PC-3 (cell line): ENCODE measurements around the gene ROMO1. TPM values are rescaled to one million over a fixed set of nuclear protein-coding genes. Genes with fewer than 3 reads are reported as not detected.

ENCODE experiments used
- ATAC-seq: fragments of 200-7000 bp; cut with Tn5 transposase; 2 replicates; pipeline ENCODE4 v1.9.1; 2020; ENCODE audit warnings: mild to moderate bottlenecking, moderate library complexity
- BruUV-seq: library from RNA; stranded (reverse); fragments of 400-500 nt; replicated peaks from 2 replicates; lab custom pipeline; 2021; lab: Mats Ljungman, UMichigan
- CTCF ChIA-PET: fragments of 300-600 bp; sonication (Branson Sonifier 250); formaldehyde crosslinking; loops from one replicate; lab custom pipeline; 2022; ENCODE audit warnings: antibody characterized with exemption; lab: Charles Lee
- POLR2A ChIA-PET: fragments of 300-600 bp; sonication (Branson Sonifier 250); formaldehyde crosslinking; loops from one replicate; lab custom pipeline; 2022; ENCODE audit warnings: antibody characterized with exemption; ENCODE audit not compliant: unreplicated experiment; lab: Charles Lee
- DNase-seq: peaks from one replicate; pipeline ENCODE4 v3.0.0-alpha.2; 2015
- H2AFZ ChIP-seq: fragments of 300-600 bp; sonication (generic); 2 replicates; pipeline ENCODE4 v1.6.0; 2016; ENCODE audit warnings: antibody characterized with exemption, low read length
- H3F3A ChIP-seq: fragments of 300-600 bp; sonication (generic); one replicate; pipeline ENCODE4 v1.6.0; 2017; ENCODE audit warnings: antibody characterized with exemption, low read length, control low read depth, mild to moderate bottlenecking; ENCODE audit not compliant: unreplicated experiment
- H3K27ac ChIP-seq: fragments of 300-600 bp; sonication (generic); 2 replicates; pipeline ENCODE4 v1.5.1; 2016; ENCODE audit warnings: mild to moderate bottlenecking, low read length
- H3K27me3 ChIP-seq: fragments of 300-600 bp; sonication (generic); 2 replicates; pipeline ENCODE4 v1.6.1; 2016; ENCODE audit warnings: low read length, mixed read lengths
- H3K36me3 ChIP-seq: fragments of 300-600 bp; sonication (generic); 2 replicates; pipeline ENCODE4 v1.6.1; 2016; ENCODE audit warnings: low read depth, mixed run types, low read length, mixed read lengths
- H3K4me1 ChIP-seq: fragments of 300-600 bp; sonication (generic); 2 replicates; pipeline ENCODE4 v1.5.1; 2016; ENCODE audit warnings: low read length; ENCODE audit not compliant: insufficient read depth
- H3K4me2 ChIP-seq: fragments of 300-600 bp; sonication (generic); 2 replicates; pipeline ENCODE4 v1.6.0; 2016; ENCODE audit warnings: low read length
- H3K4me3 ChIP-seq: fragments of 300-600 bp; sonication (generic); 2 replicates; pipeline ENCODE4 v1.5.1; 2016; ENCODE audit warnings: mild to moderate bottlenecking, low read length, mixed read lengths
- H3K79me2 ChIP-seq: fragments of 300-600 bp; sonication (generic); 2 replicates; pipeline ENCODE4 v1.6.1; 2017; ENCODE audit warnings: low read length, mixed read lengths
- H3K9ac ChIP-seq: fragments of 300-600 bp; sonication (generic); 2 replicates; pipeline ENCODE4 v1.6.0; 2016; ENCODE audit warnings: mild to moderate bottlenecking, low read length
- H3K9me2 ChIP-seq: fragments of 300-600 bp; sonication (generic); replicated peaks from 2 replicates; pipeline ENCODE4 v1.6.1; 2016; ENCODE audit warnings: mixed run types, low read length, mixed read lengths
- H3K9me3 ChIP-seq: fragments of 300-600 bp; sonication (generic); 2 replicates; pipeline ENCODE4 v1.6.1; 2016; ENCODE audit warnings: low read length, mixed read lengths
- H4K20me1 ChIP-seq: fragments of 300-600 bp; sonication (generic); 2 replicates; pipeline ENCODE4 v1.6.1; 2016; ENCODE audit warnings: low read length, mixed read lengths
- EZH2 ChIP-seq: fragments of 300-600 bp; sonication (generic); IDR thresholded peaks from one replicate; pipeline ENCODE4 v1.6.1; 2017; ENCODE audit warnings: antibody characterized with exemption, mild to moderate bottlenecking, low read length; ENCODE audit not compliant: unreplicated experiment
- EZH2phosphoT487 ChIP-seq: fragments of 300-600 bp; sonication (generic); IDR thresholded peaks from 2 replicates; pipeline ENCODE4 v1.6.1; 2018; ENCODE audit warnings: mild to moderate bottlenecking, antibody characterized with exemption, low read length, borderline replicate concordance
- intact Hi-C: fragments of 100-400 bp; cut with micrococcal nuclease; formaldehyde crosslinking; loops from 2 replicates; pipeline ENCODE4 v1.9.0; 2023
- total RNA-seq: library from RNA; depleted of rRNA; stranded (reverse); fragments of >200 nt; gene quantifications from 2 replicates; pipeline ENCODE4 v1.2.3, GENCODE V29; 2014
- TF ChIP-seq, protein P1 (sequence below): fragments of 300-600 bp; sonication (generic); conservative IDR thresholded peaks from 2 replicates; pipeline ENCODE4 v1.5.1; 2017; ENCODE audit warnings: antibody characterized with exemption, low read depth, mild to moderate bottlenecking, low read length

Gene ROMO1
- total RNA-seq, 1 experiment from 2014 or later: 530 TPM

DNA sequence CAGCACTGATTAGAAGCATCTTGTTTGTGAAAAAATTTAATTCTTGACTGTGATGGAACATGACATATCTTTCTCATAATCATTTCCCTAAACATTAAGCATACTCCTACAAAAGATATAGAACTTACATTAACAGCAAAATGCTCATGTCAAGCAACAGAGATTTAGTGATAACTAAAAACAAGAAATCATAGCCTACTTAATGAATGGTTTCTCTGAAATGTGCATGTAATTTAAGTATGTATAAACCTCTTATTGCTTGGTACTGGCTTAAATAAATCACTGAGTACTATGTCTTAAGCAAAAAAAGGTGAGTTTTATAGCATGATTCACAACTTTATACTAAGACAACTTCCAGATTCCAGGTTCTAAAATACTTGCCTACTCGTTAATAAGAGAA lies 9.3 kb downstream of the ROMO1 start:
- TF ChIP-seq, protein P1, sequence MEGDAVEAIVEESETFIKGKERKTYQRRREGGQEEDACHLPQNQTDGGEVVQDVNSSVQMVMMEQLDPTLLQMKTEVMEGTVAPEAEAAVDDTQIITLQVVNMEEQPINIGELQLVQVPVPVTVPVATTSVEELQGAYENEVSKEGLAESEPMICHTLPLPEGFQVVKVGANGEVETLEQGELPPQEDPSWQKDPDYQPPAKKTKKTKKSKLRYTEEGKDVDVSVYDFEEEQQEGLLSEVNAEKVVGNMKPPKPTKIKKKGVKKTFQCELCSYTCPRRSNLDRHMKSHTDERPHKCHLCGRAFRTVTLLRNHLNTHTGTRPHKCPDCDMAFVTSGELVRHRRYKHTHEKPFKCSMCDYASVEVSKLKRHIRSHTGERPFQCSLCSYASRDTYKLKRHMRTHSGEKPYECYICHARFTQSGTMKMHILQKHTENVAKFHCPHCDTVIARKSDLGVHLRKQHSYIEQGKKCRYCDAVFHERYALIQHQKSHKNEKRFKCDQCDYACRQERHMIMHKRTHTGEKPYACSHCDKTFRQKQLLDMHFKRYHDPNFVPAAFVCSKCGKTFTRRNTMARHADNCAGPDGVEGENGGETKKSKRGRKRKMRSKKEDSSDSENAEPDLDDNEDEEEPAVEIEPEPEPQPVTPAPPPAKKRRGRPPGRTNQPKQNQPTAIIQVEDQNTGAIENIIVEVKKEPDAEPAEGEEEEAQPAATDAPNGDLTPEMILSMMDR: no peak
- TF ChIP-seq EZH2: no peak
- Histone ChIP-seq H3K4me1 (no peaks in the 10 kb centered on the region), H3K4me2 (no peak overlapping the region), H3K9ac (no peak overlapping the region), H2AFZ (no peak overlapping the region), H3K9me3 (no peaks in the 10 kb centered on the region), H3K79me2 (peaks cover 50% of the 10 kb centered on the region), H4K20me1 (peaks cover 58% of the 10 kb centered on the region), H3K27me3 (no peaks in the 10 kb centered on the region), H3K27ac (no peak overlapping the region), H3K36me3 (peaks cover 92% of the 10 kb centered on the region), H3K4me3 (no peak overlapping the region), H3F3A (peaks cover 62% of the 10 kb centered on the region), H3K9me2 (no peaks in the 10 kb centered on the region)
- no peak for DNase-seq
- POLR2A ChIA-PET: interaction anchor here (0.6 kb wide), 1 partner anchor 9 kb away, joined by 6 read pairs; the partner anchor contains the start of genes NFS1 and ROMO1
- no peak; the same call in 1 of the 2 replicates for ATAC-seq
- CTCF ChIA-PET: no interaction called here
- BruUV-seq: no TSS peak
- intact Hi-C loops: no loop called here

DNA sequence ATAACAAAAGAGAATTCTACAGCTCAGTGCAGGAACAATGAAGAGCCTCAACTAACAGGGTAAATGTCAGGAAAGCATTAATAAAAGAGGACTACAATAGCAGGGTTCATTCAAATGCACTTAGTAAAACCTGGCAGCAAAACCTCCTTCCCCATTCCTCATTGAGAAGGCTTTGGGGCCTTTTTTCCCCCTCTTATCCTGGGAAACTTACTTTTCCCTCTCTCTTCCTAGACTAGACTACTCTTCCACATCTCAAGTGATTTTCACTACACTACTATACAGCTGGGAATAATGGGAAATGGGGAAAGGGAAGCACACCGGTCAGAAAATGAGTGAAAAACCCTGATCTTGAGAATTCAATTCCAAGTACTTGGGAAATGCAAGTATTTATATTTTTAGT lies 10.1 kb downstream of the ROMO1 start:
- no peak overlapping the region for H3K9ac ChIP-seq
- intact Hi-C loops: no loop called here
- no peak overlapping the region for H3K27ac ChIP-seq
- no TSS peak for BruUV-seq
- DNase-seq (no peak), ATAC-seq (no peak)
- no peaks in the 10 kb centered on the region for H3K27me3 ChIP-seq
- H3K4me1 ChIP-seq: no peaks in the 10 kb centered on the region
- CTCF ChIA-PET: no interaction called here
- H3K4me2 ChIP-seq: no peak overlapping the region
- TF ChIP-seq EZH2 (no peak), EZH2phosphoT487 (no peak)
- TF ChIP-seq, protein P1: no peak
- H3K9me2 ChIP-seq: no peaks in the 10 kb centered on the region
- H2AFZ ChIP-seq: no peak overlapping the region
- peaks cover 91% of the 10 kb centered on the region for H3K36me3 ChIP-seq
- H3K79me2 ChIP-seq: peaks cover 52% of the 10 kb centered on the region
- H3K4me3 ChIP-seq: no peak overlapping the region
- H3K9me3 ChIP-seq: no peaks in the 10 kb centered on the region
- POLR2A ChIA-PET: no interaction called here
- peaks cover 51% of the 10 kb centered on the region for H4K20me1 ChIP-seq
- H3F3A ChIP-seq: peaks cover 58% of the 10 kb centered on the region

DNA sequence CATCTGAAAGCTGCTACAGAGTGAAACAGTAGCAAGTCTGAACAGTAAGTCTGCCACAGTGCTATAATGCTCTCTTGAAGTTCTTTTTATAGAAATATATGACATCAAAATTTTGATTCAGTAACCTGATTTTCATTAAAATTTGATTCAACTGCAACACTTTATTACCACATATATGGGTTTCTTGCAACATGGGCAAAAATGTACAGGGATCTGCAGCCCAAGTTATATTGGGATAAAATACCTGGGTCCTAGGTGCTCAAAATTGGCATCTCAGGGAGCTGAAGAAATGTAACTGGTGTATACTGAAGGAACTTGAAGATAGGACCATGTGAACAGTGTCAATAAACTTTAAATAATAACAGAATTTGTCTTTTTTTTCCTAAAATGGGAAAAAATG lies 10.8 kb downstream of the ROMO1 start:
- no peak overlapping the region for H3K4me3 ChIP-seq
- DNase-seq (no peak), ATAC-seq (no peak)
- POLR2A ChIA-PET: no interaction called here
- CTCF ChIA-PET: no interaction called here
- intact Hi-C loops: no loop called here
- H3K4me1 ChIP-seq: no peaks in the 10 kb centered on the region
- H3K79me2 ChIP-seq: peaks cover 55% of the 10 kb centered on the region
- H3K4me2 ChIP-seq: no peak overlapping the region
- no TSS peak for BruUV-seq
- H4K20me1 ChIP-seq: peaks cover 46% of the 10 kb centered on the region
- H3K9ac ChIP-seq: no peak overlapping the region
- no peaks in the 10 kb centered on the region for H3K9me3 ChIP-seq
- H3F3A ChIP-seq: peaks cover 52% of the 10 kb centered on the region
- H3K36me3 ChIP-seq: peaks cover 90% of the 10 kb centered on the region
- H3K27me3 ChIP-seq: no peaks in the 10 kb centered on the region
- TF ChIP-seq, protein P1: no peak
- TF ChIP-seq EZH2: no peak
- TF ChIP-seq EZH2phosphoT487: no peak
- H2AFZ ChIP-seq: no peak overlapping the region
- H3K27ac ChIP-seq: no peak overlapping the region
- H3K9me2 ChIP-seq: no peaks in the 10 kb centered on the region
